Neural cell (in vitro differentiated cells): ENCODE data around the gene CTSZ. TPM values are rescaled to one million over a fixed set of nuclear protein-coding genes. Genes with fewer than 3 reads are reported as not detected.
A peak's percentile ranks its signal among the peaks of the same experiment; 100 is the strongest.

Experiments
- H2AFZ ChIP-seq: fragments of 200-600, 300-800 bp; sonication (generic), shearing (Covaris generic); 2 replicates; pipeline ENCODE4 v1.6.0; 2014; ENCODE audit warnings: low read depth, mild to moderate bottlenecking, antibody characterized with exemption, low read length, moderate library complexity
- H3F3A ChIP-seq: fragments of 200-600 bp; shearing (Covaris generic); 2 replicates; pipeline ENCODE4 v1.6.1; 2016; ENCODE audit warnings: mild to moderate bottlenecking, moderate library complexity, mixed read lengths, antibody characterized with exemption, low read length; ENCODE audit not compliant: insufficient read depth, poor library complexity, severe bottlenecking
- H3K27ac ChIP-seq: fragments of 200-600, 300-800 bp; sonication (generic), shearing (Covaris generic); 2 replicates; pipeline ENCODE4 v1.5.1; 2014; ENCODE audit warnings: mild to moderate bottlenecking, low read length, moderate library complexity
- H3K27me3 ChIP-seq: fragments of 300-800, 200-600 bp; sonication (generic), shearing (Covaris generic); 2 replicates; pipeline ENCODE4 v1.6.0; 2014; ENCODE audit warnings: mild to moderate bottlenecking, low read depth, low read length, moderate library complexity; ENCODE audit not compliant: insufficient read depth
- H3K36me3 ChIP-seq: fragments of 300-800, 200-600 bp; sonication (generic), shearing (Covaris generic); 2 replicates; pipeline ENCODE4 v1.5.1; 2014; ENCODE audit warnings: mild to moderate bottlenecking, antibody characterized with exemption, low read length, moderate library complexity; ENCODE audit not compliant: insufficient read depth
- H3K4me2 ChIP-seq: fragments of 300-800, 200-600 bp; sonication (generic), shearing (Covaris generic); 2 replicates; pipeline ENCODE4 v1.6.0; 2014; ENCODE audit warnings: mild to moderate bottlenecking, low read length
- H3K4me3 ChIP-seq: fragments of 300-800, 200-600 bp; sonication (generic), shearing (Covaris generic); 2 replicates; pipeline ENCODE4 v1.5.1; 2014; ENCODE audit warnings: mild to moderate bottlenecking, low read length, moderate library complexity
- H3K79me2 ChIP-seq: fragments of 200-600 bp; shearing (Covaris generic); replicated peaks from 2 replicates; pipeline ENCODE4 v1.6.0; 2014; ENCODE audit warnings: mild to moderate bottlenecking, low read length, moderate library complexity; ENCODE audit not compliant: insufficient read depth
- H3K9ac ChIP-seq: fragments of 300-800, 200-600 bp; sonication (generic), shearing (Covaris generic); 2 replicates; pipeline ENCODE4 v1.6.1; 2016; ENCODE audit warnings: mild to moderate bottlenecking, low read length, mixed read lengths
- H3K9me2 ChIP-seq: fragments of 200-600 bp; shearing (Covaris generic); 2 replicates; pipeline ENCODE4 v1.6.1; 2016; ENCODE audit warnings: mild to moderate bottlenecking, low read length, mixed read lengths; ENCODE audit not compliant: insufficient read depth
- H3K9me3 ChIP-seq: fragments of 200-600, 300-800 bp; sonication (generic), shearing (Covaris generic); 2 replicates; pipeline ENCODE4 v1.6.1; 2016; ENCODE audit warnings: mild to moderate bottlenecking, mixed run types, low read length, moderate library complexity, mixed read lengths
- H4K20me1 ChIP-seq: fragments of 200-600 bp; shearing (Covaris generic); 2 replicates; pipeline ENCODE4 v1.6.1; 2016; ENCODE audit warnings: mild to moderate bottlenecking, mixed run types; ENCODE audit not compliant: insufficient read depth
- CTCF ChIP-seq: fragments of 450-650 bp; IDR thresholded peaks from 2 replicates; pipeline ENCODE4 v1.5.1; 2014; ENCODE audit warnings: antibody characterized with exemption, mild to moderate bottlenecking, moderate library complexity; ENCODE audit not compliant: poor library complexity, severe bottlenecking
- EP300 ChIP-seq: fragments of 450-650 bp; conservative IDR thresholded peaks from 2 replicates; pipeline ENCODE4 v1.6.1; 2014; ENCODE audit warnings: antibody characterized with exemption, mild to moderate bottlenecking, moderate library complexity; ENCODE audit not compliant: poor library complexity, severe bottlenecking
- EZH2 ChIP-seq: fragments of 200-600, 300-800 bp; shearing (Covaris generic), sonication (generic); IDR thresholded peaks from 2 replicates; pipeline ENCODE4 v1.6.1; 2014; ENCODE audit warnings: antibody characterized with exemption, low read length, borderline replicate concordance, mild to moderate bottlenecking; ENCODE audit not compliant: insufficient read depth, poor library complexity, severe bottlenecking
- MXI1 ChIP-seq: fragments of 450-650 bp; conservative IDR thresholded peaks from 2 replicates; pipeline ENCODE4 v1.6.1; 2014; ENCODE audit warnings: antibody characterized with exemption, mild to moderate bottlenecking; ENCODE audit not compliant: poor library complexity, severe bottlenecking
- POLR2AphosphoS5 ChIP-seq: IDR thresholded peaks from 2 replicates; pipeline ENCODE4 v1.6.1; 2012
- RAD21 ChIP-seq: fragments of 450-650 bp; conservative IDR thresholded peaks from 2 replicates; pipeline ENCODE4 v1.6.1; 2014; ENCODE audit warnings: antibody characterized with exemption, mild to moderate bottlenecking, moderate library complexity
- REST ChIP-seq: IDR thresholded peaks from 2 replicates; pipeline ENCODE4 v1.6.1; 2012; ENCODE audit warnings: borderline replicate concordance
- SMC3 ChIP-seq: fragments of 450-650 bp; conservative IDR thresholded peaks from 2 replicates; pipeline ENCODE4 v1.6.1; 2014; ENCODE audit warnings: antibody characterized with exemption, mild to moderate bottlenecking, moderate library complexity; ENCODE audit not compliant: poor library complexity
- TAF1 ChIP-seq: IDR thresholded peaks from 2 replicates; pipeline ENCODE4 v1.6.1; 2012; ENCODE audit warnings: low read depth
- polyA plus RNA-seq: library from polyadenylated mRNA; depleted of rRNA; stranded (reverse); fragments of >200 nt; gene quantifications from 2 replicates; pipeline ENCODE4 v1.2.3, GENCODE V29; 2014

Gene CTSZ
- polyA plus RNA-seq, 1 donor from 2014 or later: 0.31 TPM

GRCh38 chr20:59031564-59032022, 24.5 kb upstream of the CTSZ start:
- Histone ChIP-seq H3K9me2 (no peaks in the 10 kb centered on the region), H3K9ac (peak overlapping the region; percentile 90), H2AFZ (peak overlapping the region; percentile 85), H3K36me3 (peaks cover 9% of the 10 kb centered on the region), H3K4me2 (peak overlapping the region; percentile 74), H3K9me3 (no peaks in the 10 kb centered on the region), H3K79me2 (peaks cover 44% of the 10 kb centered on the region), H4K20me1 (no peaks in the 10 kb centered on the region), H3K27me3 (no peaks in the 10 kb centered on the region), H3K4me3 (peak overlapping the region; percentile 84), H3K27ac (peak overlapping the region; percentile 93), H3F3A (no peaks in the 10 kb centered on the region)
- TF ChIP-seq TAF1 (no peak), EZH2 (no peak), POLR2AphosphoS5 (no peak), REST (no peak), MXI1 (no peak), EP300 (no peak), CTCF (no peak), SMC3 (no peak), RAD21 (no peak)

GRCh38 chr20:59030911-59031563, 24.0 kb upstream of the CTSZ start:
- no peaks in the 10 kb centered on the region for H4K20me1 ChIP-seq
- no peaks in the 10 kb centered on the region for H3K9me2 ChIP-seq
- TF ChIP-seq POLR2AphosphoS5: no peak
- TF ChIP-seq EZH2: no peak
- TF ChIP-seq CTCF: no peak
- no peak for TF ChIP-seq MXI1
- no peak for TF ChIP-seq RAD21
- TF ChIP-seq EP300: no peak
- no peak for TF ChIP-seq REST
- no peak for TF ChIP-seq TAF1
- TF ChIP-seq SMC3: no peak
- H3K27ac ChIP-seq: peak overlapping the region; percentile 93
- H3F3A ChIP-seq: no peaks in the 10 kb centered on the region
- H3K4me2 ChIP-seq: peak overlapping the region; percentile 74
- H3K9me3 ChIP-seq: no peaks in the 10 kb centered on the region
- H3K79me2 ChIP-seq: peaks cover 45% of the 10 kb centered on the region
- peaks cover 9% of the 10 kb centered on the region for H3K36me3 ChIP-seq
- peak overlapping the region; percentile 90 for H3K9ac ChIP-seq
- no peaks in the 10 kb centered on the region for H3K27me3 ChIP-seq
- H3K4me3 ChIP-seq: peak overlapping the region; percentile 84
- no peak overlapping the region for H2AFZ ChIP-seq
